ENCODE measurements around the gene MSH5.
"Not testable (repeated sequence)": the region's sequence is repeated elsewhere in the genome, so short reads cannot be mapped to it uniquely, and the experiment has no call there.

MSH5 gene
- 0.16 to 3.5 (median 1.1) reads per million in 18 experiments for total RNA-seq

- DNase-seq = peak; percentile 99 to 100
Measured at GRCh38 chr6:31739639-31740396, at the start of gene MSH5. Gene MSH5 (plus strand): TSS chr6:31740005. CDS start chr6:31740467, 462 bp downstream.

GRCh38 chr6:31690231-31691077 is 49.4 kb upstream of the MSH5 start:
- peak in 1 of 2 donors; percentile 21 for DNase-seq

GRCh38 chr6:31691078-31691463 is 48.7 kb upstream of the MSH5 start:
- no peak for DNase-seq

- DNase-seq = no peak
Measured at GRCh38 chr6:31691564-31692108, 48.2 kb upstream of the MSH5 start.

- DNase-seq = no peak
Measured at GRCh38 chr6:31692353-31692752, 47.5 kb upstream of the MSH5 start.

GRCh38 chr6:31692886-31693285 is 46.9 kb upstream of the MSH5 start:
- DNase-seq = no peak

- peak in 1 of 2 donors; percentile 29 for DNase-seq
Measured at GRCh38 chr6:31693535-31693934, 46.3 kb upstream of the MSH5 start.

- DNase-seq = no peak
Measured at GRCh38 chr6:31697555-31697954, 42.2 kb upstream of the MSH5 start.

GRCh38 chr6:31700740-31701401 is 38.9 kb upstream of the MSH5 start:
- DNase-seq = no peak

GRCh38 chr6:31701666-31702404 is 38.0 kb upstream of the MSH5 start:
- no peak for DNase-seq

- DNase-seq = peak in 1 of 2 donors; percentile 44
Measured at GRCh38 chr6:31702405-31702818, 37.4 kb upstream of the MSH5 start.

GRCh38 chr6:31702819-31703716 is 36.7 kb upstream of the MSH5 start, which contains the start of gene ABHD16A:
Gene ABHD16A (minus strand): TSS chr6:31703324. CDS start chr6:31703281, 43 bp downstream.
- peak; percentile 99 for DNase-seq

- no peak for DNase-seq
Measured at GRCh38 chr6:31705931-31706330, 33.9 kb upstream of the MSH5 start.

- no peak for DNase-seq
Measured at GRCh38 chr6:31706599-31706998, 33.2 kb upstream of the MSH5 start, which contains the start of gene LY6G6F. Gene LY6G6F (plus strand): TSS chr6:31706866. CDS start chr6:31706907, 41 bp downstream.

GRCh38 chr6:31707701-31708100 is 32.1 kb upstream of the MSH5 start:
- no peak for DNase-seq

- no peak for DNase-seq
Measured at GRCh38 chr6:31708224-31708623, 31.6 kb upstream of the MSH5 start.

GRCh38 chr6:31709157-31709556 is 30.6 kb upstream of the MSH5 start:
- not testable (repeated sequence) for DNase-seq

GRCh38 chr6:31710523-31711219 is 29.1 kb upstream of the MSH5 start:
- no peak for DNase-seq

GRCh38 chr6:31711233-31711632 is 28.6 kb upstream of the MSH5 start:
- peak; percentile 30 to 53 for DNase-seq

- DNase-seq = peak; percentile 9 to 15
Measured at GRCh38 chr6:31712296-31712695, 27.5 kb upstream of the MSH5 start.

Measured in inflammatory macrophage (primary cell).